GM12872 (cell line): ENCODE results near the gene SUGP1.

Experiments used
- TF ChIP-seq, protein P1 (sequence below): IDR thresholded peaks from 3 replicates; pipeline ENCODE4 v1.5.1; 2011; ENCODE audit warnings: low read depth, mild to moderate bottlenecking, low read length, moderate library complexity; ENCODE audit not compliant: insufficient read depth

SUGP1 gene

GRCh38 chr19:19269952-19270694 is 50.2 kb downstream of the SUGP1 start:
- TF ChIP-seq, protein P1, sequence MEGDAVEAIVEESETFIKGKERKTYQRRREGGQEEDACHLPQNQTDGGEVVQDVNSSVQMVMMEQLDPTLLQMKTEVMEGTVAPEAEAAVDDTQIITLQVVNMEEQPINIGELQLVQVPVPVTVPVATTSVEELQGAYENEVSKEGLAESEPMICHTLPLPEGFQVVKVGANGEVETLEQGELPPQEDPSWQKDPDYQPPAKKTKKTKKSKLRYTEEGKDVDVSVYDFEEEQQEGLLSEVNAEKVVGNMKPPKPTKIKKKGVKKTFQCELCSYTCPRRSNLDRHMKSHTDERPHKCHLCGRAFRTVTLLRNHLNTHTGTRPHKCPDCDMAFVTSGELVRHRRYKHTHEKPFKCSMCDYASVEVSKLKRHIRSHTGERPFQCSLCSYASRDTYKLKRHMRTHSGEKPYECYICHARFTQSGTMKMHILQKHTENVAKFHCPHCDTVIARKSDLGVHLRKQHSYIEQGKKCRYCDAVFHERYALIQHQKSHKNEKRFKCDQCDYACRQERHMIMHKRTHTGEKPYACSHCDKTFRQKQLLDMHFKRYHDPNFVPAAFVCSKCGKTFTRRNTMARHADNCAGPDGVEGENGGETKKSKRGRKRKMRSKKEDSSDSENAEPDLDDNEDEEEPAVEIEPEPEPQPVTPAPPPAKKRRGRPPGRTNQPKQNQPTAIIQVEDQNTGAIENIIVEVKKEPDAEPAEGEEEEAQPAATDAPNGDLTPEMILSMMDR, result no peak

GRCh38 chr19:19268453-19269385 is 51.6 kb downstream of the SUGP1 start:
- TF ChIP-seq, protein P1, result no peak

GRCh38 chr19:19267305-19267704 is 53.0 kb downstream of the SUGP1 start:
- TF ChIP-seq, protein P1, result no peak

- TF ChIP-seq, protein P1, result no peak
Measured at GRCh38 chr19:19263886-19264487, 56.3 kb downstream of the SUGP1 start.

DNA sequence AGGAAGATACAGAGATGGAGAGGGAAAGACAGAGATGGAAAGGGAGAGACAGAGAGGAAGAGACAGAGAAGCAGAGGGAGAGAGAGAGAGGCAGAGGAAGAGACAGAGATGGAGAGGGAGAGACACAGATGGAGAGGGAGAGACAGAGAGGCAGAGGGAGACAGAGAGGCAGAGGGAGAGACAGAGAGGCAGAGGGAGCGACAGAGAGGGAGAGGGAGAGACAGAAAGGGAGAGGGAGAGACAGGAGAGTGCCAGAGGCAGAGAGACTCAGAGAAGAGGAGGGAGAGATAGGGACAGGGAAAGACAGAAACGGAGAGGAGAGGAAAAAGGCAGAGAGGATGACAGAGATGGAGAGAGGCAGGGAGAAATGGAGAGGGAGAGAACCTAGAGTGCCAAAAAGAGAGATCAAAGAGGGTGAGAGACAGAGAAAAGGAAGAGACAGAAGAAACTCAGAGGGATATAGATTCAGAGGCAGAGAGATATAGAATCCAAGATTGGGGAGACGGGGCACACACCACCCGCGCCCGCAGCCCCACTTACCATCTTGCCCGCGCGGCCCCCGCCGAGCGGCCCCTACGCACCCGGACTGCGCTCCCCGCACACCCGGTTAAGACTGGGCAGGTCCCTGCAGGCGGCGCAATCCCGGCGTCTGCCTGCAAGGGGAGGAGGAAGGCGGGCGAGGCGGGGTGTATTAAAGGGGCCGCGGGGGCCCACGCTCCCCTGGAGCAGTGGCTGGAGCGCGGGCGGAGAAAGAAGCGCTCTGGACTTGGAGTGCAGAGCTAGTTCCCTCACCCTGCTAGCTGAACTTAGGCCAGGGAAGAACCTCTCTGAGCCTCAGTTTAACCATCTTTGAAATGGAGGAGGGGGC is 57.9 kb downstream of the SUGP1 start:
- TF ChIP-seq, protein P1, result no peak

DNA sequence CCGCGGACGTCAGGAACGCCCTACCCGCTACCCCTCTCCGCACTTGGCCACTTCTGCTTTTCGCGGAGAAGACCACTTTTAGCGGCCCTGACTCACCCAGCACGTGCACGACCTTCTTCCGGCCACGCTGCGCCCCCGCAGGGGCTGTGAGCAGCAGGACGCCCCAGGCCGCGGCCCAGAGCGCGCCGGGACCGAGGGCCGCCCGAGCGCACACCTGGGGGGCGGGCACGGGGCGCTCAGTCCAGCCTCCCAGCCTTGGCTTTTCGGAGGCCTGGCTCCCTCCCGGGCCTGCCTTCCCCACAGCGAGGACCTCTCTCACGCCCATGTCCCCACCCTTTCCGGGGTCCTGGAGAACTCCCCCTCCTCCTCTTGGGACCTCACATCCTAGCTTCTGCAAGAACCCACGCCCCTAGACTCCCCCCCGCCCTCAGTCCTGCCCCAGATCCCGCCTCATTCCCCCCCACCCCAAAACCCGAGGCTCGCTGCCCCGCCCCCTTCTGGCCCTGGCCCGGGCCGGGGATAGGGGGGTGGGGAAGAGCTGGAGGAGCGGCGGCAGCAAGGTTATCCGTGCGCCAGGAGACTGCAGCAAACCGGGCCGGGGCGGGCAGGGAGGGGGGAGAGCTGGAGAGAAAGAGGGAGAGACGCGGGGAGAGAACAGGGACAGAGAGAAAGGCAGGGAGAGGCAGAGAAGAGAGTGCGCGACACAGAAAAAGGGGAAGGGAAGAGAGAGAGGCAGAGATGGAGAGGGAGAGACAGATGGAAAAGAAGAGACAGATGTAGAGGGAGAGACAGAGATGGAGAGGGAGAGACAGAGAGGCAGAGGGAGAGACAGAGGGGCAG is 58.7 kb downstream of the SUGP1 start:
- TF ChIP-seq, protein P1, result no peak
